C4-2B (cell line): ENCODE measurements around the gene HDAC1.
A peak's percentile ranks its signal among the peaks of the same experiment; 100 is the strongest.

Source experiments
- H3K27ac ChIP-seq: fragments of 450-650 bp; 2 replicates; pipeline ENCODE4 v1.5.1; 2017
- CTCF ChIP-seq: fragments of 450-650 bp; conservative IDR thresholded peaks from 2 replicates; pipeline ENCODE4 v1.5.1; 2017; ENCODE audit warnings: mild to moderate bottlenecking
- ZFX ChIP-seq: fragments of 450-650 bp; IDR thresholded peaks from 2 replicates; pipeline ENCODE4 v1.6.1; 2017

Gene HDAC1

DNA sequence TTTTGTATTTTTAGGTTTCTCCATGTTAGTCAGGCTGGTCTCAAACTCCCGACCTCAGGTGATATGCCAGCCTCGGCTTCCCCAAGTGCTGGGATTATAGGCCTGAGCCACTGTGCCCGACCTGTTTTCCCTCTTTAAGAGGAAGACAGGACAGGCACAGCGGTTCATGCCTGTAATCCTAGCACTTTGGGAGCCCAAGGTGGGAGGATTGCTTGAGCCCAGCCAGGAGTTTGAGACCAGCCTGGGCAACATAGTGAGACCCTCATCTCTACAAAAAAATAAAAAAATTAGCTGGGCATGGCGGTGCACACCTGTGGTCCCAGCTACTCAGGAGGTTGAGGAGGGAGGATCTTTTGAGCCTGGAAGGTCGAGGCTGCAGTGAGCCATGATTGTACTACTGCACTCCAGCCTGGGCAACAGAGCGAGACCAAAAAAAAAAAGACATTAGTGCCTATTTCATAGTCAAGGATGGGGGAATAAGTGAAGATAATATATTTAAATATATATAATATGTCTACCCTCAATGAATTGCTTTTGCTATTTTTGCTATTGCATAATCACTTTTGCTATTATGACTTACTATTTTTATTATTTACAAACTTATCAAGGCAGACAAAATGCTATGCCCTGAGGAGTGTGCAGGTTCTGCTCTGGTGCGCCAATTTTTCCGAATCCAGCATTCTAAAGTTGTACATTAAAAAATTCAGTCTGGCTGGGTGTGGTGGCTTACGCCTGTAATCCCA, 26.4 kb downstream of the HDAC1 start:
- no peak overlapping the region for H3K27ac ChIP-seq
- TF ChIP-seq ZFX, result no peak
- no peak for TF ChIP-seq CTCF

DNA sequence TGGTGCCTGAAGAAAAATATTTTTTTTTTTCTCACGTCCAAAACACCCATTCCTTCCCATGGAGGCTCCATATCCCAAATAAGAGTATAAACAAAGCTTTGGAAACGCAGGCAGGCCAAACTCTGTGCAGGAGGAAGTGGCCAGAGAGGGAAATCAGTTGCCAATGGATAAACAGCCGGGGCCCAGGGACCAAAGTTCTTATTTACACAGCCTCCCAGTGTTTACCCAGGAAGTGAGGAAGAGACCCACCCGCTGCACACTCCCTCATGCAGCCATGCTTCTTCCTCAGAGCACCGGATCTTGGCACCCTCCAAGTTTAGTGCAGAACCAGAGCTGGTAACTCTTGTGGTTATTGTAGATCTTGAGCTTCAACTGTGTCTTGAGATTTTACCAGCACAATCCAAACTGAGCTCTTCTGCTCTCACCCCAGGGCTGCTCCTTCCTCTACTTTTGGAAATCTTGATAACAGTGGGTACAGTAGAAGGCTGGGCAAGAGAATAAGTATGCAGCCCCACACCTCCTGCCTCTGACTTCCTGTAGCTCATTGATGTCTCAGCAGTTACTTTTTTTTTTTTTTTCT, 29.9 kb downstream of the HDAC1 start:
- peak overlapping the region; percentile 88 for H3K27ac ChIP-seq
- TF ChIP-seq CTCF, result no peak

- no peak overlapping the region for H3K27ac ChIP-seq
- TF ChIP-seq ZFX (no peak), CTCF (no peak)
Observed at GRCh38 chr1:32327204-32327603, 35.3 kb downstream of the HDAC1 start.

- TF ChIP-seq ZFX (no peak), CTCF (no peak)
- H3K27ac ChIP-seq, result no peak overlapping the region
Observed at GRCh38 chr1:32329931-32330466, 38.1 kb downstream of the HDAC1 start.

DNA sequence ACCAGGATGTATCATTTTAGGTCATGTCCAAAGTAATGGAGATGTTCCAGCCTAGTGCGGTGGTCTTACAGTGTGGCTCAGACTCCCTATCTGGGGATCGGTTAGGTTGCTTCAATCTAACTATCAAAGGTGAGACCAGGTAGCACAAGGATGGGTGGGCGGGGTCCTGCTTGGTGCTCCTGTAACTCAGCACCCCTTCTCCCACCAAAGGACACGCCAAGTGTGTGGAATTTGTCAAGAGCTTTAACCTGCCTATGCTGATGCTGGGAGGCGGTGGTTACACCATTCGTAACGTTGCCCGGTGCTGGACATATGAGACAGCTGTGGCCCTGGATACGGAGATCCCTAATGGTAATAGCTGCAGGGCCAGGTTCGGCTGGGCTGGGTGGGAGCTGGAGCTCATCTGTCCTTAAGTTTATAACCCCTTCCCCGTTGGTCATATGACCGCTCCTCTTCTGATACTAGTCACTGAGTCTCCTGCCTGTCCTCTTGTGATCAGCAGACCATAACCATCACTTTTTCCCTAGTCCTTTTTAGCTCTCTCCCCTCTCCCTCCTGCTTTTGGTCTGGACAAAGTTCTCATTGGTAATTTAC, 38.8 kb downstream of the HDAC1 start:
- no peak overlapping the region for H3K27ac ChIP-seq
- TF ChIP-seq ZFX, result no peak
- no peak for TF ChIP-seq CTCF

DNA sequence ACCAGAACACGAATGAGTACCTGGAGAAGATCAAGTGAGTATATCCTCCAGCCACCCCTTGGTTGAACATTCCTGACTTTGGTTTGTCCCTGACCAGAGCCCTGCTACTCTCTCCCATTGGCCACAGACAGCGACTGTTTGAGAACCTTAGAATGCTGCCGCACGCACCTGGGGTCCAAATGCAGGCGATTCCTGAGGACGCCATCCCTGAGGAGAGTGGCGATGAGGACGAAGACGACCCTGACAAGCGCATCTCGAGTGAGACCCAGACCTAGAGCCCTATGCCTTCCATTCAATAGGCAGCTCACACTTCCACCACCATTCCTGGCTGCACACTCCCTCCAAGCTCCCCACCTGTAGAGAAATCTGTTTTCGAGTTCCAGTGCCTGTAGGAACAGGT, 39.7 kb downstream of the HDAC1 start:
- peak overlapping the region; percentile 50; the same call in 1 of the 2 replicates for H3K27ac ChIP-seq
- TF ChIP-seq CTCF (no peak), ZFX (no peak)
